ENCODE results near the gene SLC22A23.

The SLC22A23 gene

DNA sequence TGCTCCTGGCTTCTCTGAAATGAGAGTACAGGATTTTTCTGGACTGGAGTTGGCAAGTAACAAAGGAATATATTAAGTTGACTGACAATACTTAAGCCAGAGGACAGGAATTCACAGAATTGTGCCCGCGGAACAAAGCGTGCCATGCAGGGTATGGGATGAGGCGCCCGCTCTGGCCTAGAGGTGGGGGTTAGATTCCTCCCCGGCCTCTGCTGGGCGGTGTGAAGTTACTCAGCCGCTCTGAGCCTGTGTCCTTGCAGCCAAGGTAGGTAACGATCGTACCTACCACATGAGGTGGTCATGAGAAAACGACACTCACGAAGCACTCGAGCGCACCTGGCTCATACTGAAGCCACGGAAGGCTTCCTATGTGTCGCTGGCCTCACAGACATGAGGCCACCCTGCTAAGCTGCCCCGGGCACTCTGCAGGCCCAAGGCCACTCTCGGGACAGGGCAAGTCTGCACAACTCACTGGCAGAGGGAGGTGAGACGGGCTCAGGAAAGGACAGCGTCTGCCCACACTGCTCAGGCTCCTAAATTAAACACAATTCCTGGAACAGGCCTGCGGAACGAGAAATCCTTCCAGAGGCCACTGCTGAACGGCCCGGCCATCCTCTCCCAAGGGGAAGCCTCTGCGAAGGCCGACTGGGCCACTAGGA is 127.3 kb downstream of the SLC22A23 start:
- no peak for DNase-seq

DNA sequence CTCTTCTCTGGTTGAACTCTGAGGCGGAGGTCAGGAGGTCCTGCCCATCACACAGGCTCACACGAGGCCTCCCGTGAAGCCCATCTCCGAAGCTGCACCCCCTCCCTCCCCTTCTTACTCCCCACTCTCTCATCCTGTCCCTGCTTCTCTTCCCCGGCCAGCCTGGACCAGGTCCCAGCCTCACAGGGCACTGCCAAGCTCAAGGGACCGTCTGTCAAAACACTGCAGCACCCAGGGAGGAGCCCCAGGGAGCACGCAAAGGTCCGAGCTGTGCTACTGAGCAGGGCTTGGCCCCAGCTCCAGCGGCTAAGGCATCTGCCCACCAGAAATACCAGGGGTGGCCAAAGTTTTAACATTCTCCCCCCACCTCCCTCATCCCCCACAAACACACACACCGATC is 128.1 kb downstream of the SLC22A23 start:
- DNase-seq: no peak

DNA sequence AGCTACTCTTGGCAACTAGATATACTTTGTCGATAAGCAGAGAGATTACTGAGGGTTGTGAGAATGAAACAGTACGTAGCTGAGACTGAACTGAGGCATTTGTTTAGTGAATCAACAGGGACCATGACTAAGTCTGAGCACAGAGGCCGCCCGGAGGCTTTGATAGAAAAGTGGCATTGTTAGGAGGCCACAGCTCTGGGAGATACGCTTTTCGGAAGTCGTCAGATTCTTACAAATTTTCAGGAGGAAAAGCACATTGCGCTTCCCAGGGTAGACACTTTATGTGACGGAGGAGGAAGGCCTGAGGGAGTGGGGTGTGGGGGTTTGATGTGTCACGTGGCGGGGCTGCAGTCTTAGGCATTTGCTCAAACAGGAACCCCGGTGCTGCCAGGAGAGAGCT is 128.7 kb downstream of the SLC22A23 start:
- peak; percentile 48 for DNase-seq

DNA sequence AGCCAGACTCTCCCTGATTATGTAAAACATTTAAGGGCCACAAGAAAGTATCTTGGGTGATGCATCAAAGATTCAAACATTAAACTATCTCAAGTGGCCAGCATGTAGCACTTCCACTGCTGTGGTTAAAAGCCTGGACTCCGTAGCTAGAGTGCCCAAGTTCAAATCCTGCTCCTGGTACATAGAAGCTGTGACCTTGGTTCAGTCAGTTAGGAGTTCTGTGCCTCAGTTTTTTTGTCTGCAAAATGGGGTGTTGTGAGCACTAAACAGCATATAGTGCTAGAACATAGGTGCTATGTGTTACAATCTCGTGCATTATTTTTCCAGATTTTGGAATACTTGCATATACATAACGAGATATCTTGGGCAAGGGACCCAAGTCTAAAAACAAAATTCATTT is 129.4 kb downstream of the SLC22A23 start:
- DNase-seq: no peak

DNA sequence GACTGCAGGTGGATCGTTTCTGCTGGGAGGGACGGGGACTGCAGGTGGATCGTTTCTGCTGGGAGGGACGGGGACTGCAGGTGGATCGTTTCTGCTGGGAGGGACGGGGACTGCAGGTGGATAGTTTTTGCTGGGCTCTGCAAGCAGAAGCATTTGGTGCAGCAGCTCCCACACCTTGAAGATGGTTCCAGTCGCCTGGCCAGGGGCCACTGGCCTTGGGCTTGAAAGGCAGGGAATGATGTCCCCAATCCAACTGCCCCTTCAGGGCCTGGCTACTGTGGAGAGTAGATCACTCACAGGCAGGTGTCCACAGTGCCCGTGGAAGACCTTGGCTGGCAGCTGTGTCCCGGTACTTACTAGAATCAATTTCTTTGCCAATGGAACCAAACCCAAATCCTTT is 129.9 kb downstream of the SLC22A23 start:
- DNase-seq: no peak

DNA sequence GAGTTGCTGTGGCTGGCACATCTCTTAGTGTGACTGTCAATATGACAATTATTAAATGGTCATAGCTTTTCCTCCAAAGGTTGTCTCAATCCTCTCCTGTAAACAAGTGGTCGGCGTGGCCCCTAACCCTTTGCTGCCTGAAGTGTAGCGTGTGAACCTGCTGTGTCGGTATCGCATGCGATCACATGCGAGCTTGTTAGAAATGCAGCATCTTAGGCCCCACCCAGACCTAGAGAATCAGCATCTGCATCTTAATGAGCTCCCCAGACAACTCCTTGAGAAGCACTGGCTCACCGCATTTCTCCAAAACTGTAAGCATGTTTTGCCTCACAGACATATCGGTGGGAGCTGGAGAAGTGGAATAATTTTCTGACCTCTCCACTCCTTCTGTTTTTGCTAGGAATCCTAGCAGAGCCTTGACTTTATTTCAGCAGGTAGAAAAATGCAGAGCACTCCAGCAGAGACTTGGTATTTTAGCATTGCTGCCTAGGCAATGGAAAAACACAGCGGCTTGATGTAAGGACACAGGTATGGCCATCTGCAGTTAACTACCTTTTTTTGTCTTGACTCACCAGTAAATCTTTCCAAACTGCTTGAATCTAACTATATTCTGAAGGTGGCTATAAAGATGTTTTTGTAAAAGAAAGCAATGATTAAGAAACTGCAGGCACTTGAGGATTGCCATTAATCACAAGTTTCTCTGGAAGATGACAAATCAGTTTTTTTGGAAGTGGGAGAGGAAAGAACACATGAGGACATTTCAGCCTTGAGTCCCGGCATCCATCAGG is 130.5 kb downstream of the SLC22A23 start:
- no peak for DNase-seq

DNA sequence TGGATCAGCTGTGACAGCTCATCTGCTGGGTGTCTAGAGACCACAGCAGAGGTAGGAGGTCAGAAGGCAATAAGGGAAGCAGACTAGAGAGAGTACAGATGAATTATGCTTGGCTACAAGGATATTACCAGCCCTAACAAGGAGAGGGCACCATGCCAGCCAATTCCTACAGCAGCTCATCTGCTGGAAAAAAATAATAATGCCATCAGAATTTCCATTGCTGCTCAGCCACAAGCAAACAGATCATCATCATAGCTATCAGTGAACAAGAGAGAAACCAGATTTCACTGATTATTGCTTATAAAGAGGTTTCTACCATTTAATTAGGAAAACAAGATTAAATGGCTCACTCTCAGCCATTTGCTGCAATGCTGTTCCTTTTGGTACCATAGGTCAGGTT is 131.6 kb downstream of the SLC22A23 start:
- DNase-seq: peak; percentile 83

DNA sequence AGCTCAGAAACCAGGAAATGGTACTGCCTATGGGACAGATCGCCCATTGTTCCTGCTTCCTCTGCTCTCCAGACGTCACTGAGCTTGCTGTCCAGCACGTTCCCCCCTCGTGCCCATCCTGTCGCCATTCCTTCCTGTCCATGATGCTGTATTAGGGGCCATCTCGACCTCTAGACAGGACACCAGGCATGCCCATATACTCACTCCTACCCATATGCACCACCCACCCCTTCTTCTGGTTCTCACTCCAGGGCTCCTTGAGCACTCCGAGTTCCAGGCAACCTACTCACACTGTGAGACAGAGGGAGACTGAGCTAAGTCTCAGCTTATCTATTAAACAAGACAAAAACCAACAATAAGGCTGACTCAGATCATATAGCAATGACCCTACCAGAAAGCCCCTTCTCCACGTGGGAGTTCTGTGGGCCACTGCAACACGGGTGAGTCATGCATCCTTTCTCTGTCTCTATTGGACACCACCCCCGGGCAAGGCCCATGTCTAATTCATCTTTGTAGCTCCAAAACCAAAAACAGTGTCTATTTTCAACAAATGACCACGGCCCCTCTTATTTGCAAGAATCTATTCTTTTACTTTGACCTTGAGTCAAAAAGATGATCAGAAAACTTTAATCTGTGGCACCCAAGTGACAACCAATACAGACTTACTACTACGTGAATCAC is 132.4 kb downstream of the SLC22A23 start:
- peak; percentile 98 for DNase-seq

DNA sequence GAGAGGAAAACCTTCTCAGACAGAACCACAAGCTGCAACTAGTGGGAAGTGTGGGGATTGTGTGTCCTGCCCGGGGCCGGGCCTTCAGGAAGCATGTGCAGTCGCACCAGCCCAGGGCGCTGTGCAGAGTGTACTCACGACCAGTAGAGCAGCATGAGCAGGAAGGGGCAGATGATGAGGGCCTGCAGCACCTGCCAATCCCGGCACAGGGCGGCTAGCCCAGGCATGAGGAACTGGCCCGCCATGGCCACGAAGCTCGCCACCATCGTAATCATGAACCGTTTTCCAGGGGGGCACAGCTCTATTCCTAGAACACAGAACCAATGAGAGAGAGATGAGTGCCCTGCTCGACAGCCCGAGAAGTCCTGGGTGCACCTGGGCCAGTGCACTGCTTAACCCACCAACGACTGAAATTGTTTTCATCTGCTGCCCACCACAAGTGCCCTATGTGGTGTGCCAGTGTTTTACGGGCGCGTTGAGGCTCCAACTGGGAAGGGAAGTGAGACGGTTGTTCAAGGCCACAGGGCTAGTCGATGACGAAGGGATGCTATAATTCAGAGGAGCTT is 133.1 kb downstream of the SLC22A23 start:
- no peak for DNase-seq

DNA sequence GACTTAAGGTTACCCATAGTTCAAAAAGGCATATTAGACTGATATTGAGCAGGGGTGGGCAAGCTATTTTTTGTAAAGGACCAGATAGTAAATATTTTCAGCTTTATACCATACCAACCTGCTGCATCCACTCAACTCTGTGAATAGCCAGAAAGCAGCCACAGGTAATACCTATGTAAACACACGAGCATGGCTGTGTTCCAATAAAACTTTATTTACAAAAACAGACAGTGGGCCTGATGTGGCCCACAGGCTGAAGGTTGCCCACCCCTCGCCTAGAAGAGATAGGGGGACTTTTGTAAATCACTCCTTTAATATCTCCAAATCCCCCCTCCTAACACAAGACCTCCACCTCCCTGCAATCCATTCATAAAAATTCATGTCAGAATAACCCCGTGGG is 133.7 kb downstream of the SLC22A23 start:
- no peak for DNase-seq

DNA sequence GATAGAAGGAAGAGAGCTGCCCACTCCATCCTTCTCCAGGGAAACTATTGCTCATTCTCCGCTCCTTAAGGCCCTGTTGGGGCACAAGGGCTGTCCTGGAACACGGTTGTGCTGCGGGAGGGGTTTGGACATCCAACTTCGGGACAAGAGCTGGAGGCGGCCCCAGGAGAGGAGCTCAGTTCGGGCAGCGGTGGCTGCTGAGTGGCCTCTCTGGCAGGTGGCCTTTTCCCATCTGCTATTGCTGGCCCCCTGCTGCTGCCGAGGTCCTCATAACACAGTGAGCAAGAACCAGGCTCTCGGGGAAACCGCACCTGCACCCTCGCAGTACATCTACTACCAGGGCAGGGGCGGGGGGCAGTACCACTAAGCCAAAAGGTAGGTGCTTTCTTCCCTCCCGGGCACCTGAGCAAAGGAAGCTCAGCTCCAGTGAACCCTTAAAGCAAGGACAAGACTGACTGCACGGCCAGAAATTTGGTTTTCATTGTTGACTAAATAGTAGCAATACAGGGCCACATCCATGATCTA is 134.4 kb downstream of the SLC22A23 start:
- DNase-seq: no peak

DNA sequence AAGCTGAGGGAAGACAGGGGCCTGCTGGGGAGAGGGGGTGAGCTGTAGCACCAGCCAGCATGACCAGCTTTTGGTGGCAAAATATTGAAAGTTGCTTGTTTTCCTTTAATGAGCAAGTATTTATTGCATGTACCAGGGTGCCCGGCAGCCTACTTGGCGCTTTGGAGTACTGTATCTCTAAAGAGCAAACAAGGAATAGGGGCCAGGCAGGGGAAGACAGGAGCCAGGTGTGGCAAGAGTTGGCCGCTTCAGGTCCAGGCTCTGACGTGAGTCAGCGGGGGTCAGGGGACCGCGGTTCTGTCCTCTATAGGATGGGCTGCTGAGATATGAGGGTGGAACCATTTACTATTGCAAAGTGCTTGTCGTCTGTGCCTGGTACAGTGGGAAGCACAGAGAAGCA is 135.0 kb downstream of the SLC22A23 start:
- DNase-seq: no peak

DNA sequence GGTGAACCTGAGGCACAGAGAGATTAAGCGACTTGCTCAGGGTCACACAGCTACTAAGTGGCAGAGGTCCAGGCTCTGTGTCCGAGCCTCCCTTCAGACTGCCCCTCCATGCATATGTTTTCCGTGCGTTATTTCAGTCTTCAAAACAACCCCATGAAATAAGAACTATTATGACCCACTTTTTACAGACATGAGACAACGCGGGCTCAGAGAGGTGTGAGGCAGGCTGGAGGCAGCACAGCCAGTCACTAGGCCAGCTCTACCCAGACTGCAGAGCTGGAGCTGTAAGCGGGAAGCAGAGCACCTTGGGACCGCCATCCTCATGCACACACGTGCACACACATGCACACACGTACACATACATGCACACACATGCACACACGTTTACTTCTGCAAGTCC is 135.8 kb downstream of the SLC22A23 start:
- DNase-seq: no peak

DNA sequence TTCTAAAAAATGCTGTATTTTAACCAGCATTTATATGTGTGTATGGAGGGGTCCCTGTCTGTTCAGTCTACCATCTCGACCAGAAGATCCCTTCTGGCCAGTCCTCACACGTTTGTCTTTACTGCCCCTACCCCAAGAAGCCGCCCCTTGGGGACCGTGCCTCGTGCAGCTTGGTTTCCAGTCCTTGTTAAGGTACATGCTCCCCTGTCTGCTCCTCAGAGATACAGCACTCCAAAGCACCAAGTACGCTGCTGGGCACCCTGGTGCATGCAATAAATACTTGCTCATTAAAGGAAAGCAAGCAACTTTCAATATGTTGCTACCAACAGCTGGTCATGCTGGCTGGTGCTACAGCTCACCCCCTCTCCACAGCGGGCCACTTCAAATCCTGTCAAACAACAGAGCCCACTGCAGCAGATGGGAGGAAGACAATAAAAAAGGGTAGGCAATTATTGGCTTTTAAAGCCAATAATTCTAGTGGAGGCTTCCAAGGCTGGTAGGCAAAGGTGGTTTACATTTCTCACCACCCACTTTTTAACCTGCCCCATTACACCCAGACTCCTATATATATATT is 136.5 kb downstream of the SLC22A23 start:
- no peak for DNase-seq

DNA sequence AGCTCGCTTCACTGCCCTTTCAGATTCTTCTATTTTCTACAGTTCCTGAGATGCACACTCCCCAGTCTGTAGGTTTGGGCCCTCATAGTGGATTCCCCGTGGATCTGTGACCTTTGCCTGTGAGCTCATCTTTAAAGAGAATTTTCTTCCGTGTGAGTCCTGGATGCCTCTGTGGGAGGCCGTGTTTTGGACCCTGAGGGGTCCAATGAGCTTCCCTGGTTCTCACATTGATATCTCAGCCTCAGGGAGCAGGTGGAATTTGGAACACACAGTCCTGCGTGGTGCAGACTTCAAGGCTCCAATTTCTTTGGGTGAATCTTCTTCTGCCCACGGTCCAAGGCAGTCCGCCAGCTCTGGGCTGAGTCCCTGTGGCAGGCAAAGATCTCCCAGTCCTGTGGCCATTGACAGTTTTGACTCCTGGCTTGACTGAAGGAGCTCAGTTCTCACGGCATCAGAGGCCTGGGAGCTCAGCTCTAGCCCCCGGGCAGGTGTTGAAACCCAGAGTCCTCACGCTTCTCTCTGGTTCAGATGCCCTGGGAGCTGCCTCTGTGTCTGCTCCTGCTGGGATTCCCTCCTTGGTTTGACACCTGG is 137.1 kb downstream of the SLC22A23 start:
- no peak for DNase-seq

DNA sequence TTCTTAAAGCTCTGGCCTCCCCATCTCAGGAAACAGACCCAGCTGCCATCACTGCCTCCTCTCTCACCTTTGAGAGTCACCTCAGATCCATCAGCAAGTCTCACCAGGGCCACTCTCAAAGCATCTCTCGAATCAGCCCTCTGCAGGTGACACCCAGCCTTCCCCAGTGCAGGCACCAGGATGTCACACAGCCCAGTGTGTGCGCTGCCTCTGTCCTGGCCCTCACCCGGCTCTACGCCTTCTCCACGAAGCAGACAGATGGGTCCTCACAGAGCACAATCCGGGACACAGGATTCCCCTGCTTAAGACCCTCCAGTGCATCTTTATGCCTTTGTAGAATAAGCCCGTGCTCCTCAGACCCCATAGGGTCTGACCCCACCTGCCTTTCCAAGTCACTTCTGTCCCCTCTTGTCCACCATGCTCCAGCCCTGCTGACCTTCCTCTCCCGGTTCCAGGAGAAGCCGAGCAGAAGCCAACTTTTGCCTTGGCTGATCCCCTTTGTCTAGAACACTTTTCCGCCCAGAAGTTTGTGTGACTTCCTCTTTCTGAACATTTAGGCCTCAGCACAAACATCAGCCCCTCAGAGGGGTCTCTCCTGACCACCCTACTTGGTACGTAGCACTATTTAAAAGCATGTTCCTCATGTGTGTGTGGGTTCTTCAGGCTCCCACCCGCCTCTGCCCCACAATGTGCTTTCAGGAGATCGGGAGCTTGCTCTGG is 137.9 kb downstream of the SLC22A23 start:
- no peak for DNase-seq

DNA sequence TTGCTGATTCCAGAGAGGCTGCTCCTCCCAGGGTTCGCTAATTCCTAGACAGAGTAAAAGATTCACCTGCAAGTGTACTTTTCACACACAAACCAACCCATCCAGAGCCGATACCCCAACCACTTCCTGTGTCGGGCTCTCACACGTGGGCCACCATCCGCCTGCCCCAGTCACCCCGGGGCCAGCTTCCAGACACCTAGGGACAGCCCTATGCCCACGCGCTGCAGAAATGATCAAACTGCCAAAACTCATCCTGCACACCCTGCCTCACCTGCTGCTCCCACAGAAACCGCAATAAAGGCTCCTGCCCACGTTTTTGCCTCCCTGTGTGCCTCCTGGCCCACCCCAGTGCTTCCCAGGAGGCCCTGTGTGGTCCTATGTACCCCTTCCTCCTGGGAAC is 138.6 kb downstream of the SLC22A23 start:
- no peak for DNase-seq

DNA sequence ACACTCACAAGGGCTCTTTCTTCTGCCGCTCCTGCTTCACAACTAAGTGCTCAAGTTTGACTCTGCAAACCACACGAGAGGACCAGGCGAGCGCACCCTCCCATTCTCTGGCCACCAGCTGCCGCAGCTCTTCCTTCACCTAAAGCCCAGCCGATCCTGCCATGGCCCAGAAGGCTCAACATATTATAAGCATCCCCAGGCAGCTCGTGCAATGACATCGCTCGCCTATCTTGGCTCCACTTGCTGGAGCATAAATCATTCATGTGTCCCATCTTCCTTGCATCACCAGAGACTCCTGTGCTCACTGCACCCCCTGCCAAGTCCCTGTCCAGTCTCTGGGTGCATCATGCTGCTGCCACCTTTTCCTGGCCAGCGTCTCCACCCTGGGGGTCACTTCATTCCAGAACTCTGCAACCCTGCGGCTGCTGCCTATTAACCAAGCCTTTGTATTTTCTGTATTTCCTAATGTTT is 139.1 kb downstream of the SLC22A23 start:
- DNase-seq: no peak

DNA sequence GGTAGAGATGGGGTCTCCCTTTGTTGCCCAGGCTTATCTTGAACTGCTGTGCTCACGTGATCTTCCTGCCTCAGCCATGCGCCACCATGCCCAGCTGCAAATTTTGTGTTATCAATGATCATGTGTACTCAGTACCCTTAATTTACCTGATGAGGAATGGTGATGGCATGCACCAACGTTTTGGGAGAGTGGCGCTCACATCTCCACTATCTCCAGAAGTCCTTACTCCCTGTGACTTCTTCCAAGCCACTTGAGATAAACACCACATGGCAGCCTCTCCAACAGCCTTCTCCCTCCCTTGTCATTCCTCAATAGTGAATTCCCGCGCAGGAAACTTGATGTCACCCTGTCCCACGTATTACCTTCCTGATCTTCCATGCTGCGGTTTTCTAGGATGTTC is 140.0 kb downstream of the SLC22A23 start:
- no peak for DNase-seq

DNA sequence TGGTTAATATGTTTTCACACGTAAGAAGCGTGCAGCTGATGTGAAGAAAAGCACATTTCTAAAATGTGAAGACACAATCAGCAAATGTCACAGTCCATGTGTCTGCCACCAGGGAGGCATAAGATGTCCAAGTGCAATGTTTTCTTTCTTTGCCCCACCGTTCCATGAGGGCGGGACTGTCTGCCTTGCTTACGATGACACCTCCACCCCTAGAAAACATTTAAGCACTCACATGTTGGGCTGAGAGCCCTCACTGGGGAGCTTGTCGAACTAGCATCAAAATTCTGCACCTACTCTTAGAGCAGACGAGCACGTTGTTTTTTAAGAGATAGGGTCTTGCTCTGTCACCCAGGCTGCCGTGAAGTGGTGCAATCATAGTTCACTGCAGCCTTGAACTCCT is 140.5 kb downstream of the SLC22A23 start:
- DNase-seq: no peak

DNA sequence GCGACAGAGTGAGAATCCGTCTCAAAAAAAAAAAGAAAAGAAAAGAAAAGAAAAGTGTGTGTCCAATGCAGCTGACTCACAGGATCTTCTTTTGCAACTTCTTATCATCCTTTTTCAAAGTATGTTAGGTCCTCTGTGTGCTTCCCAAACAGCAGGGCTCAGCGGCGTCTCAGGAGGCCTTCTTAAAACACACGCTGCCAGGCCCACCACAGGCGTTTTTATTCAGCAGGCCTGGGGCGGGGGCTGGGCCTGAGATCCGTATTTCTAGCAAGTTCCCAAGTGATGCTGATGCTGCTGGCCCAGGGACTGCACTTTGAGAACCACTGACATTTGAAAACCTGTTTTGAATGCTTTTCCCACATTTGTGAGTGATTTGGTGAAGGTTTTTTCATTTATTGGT is 141.0 kb downstream of the SLC22A23 start:
- peak; percentile 47 for DNase-seq
